Measurements from ENCODE around the gene TBCE. TPM values are rescaled to one million over a fixed set of nuclear protein-coding genes. Genes with fewer than 3 reads are reported as not detected.
A peak's percentile ranks its signal among the peaks of the same experiment; 100 is the strongest.

The TBCE gene
- total RNA-seq, 1 experiment from 2014 or later, result 41.6 TPM

DNA sequence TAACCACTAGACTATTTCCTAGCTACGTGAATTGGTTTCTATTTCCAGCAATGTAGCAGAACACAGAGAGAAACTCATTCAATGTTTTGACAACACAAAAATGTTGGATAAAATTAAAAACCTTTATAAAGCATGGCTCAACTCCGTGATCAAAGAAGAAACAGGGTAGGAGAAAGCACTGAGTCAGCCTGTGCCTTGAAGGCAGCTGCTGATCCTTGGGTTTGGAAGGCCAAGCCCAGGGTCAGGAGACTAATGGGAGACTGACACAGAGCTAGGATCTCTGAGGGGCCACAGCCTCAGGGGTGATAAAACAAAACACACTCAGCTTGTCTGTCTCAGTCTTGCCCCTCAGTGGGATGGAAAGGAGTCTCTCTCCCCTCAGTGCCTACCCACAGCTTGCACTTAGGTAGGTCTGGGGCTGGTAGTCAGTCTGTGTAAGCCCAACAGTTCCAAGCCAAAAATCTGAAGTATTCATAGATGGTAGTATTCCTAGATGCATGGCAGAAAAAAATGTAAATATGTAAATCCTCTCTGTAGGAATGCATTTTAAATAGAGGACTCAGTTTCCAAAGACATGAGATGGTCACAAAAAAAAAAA is 83.8 kb downstream of the TBCE start:
- Histone ChIP-seq H3K18ac (ENCODE audit: insufficient read length, low read depth, low read length) (no peak overlapping the region), H2BK5ac (ENCODE audit: insufficient read length, low read length) (no peak overlapping the region), H3K56ac (ENCODE audit: insufficient read length, low read depth, low read length) (no peak overlapping the region), H4K20me1 (ENCODE audit: control insufficient read depth, insufficient read depth, insufficient read length) (no peaks in the 10 kb centered on the region), H3K27ac (ENCODE audit: insufficient read length, low read depth, low read length) (no peak overlapping the region), H3K4ac (ENCODE audit: low read depth, low read length) (no peak overlapping the region), H4K91ac (ENCODE audit: insufficient read length, low read depth, low read length) (no peak overlapping the region), H2BK15ac (ENCODE audit: low read depth, low read length) (no peak overlapping the region), H3K14ac (ENCODE audit: insufficient read depth, low read length) (no peak overlapping the region), H3K9ac (ENCODE audit: extremely low read depth, insufficient read length, low read length) (no peak overlapping the region), H3K27me3 (ENCODE audit: insufficient read depth, low read length) (no peaks in the 10 kb centered on the region), H3K79me2 (ENCODE audit: insufficient read depth, low read length) (no peaks in the 10 kb centered on the region), H2BK12ac (ENCODE audit: insufficient read length, low read depth, low read length) (no peak overlapping the region), H4K5ac (ENCODE audit: insufficient read length, low read depth, low read length) (no peak overlapping the region), H3K79me1 (ENCODE audit: insufficient read depth, low read depth, low read length, poor library complexity, severe bottlenecking) (no peaks in the 10 kb centered on the region), H3T11ph (ENCODE audit: low read length) (no peak overlapping the region), H2BK120ac (ENCODE audit: low read depth, low read length, poor library complexity, severe bottlenecking) (no peak overlapping the region), H3K23me2 (ENCODE audit: insufficient read length, low read depth, low read length, poor library complexity, severe bottlenecking) (no peaks in the 10 kb centered on the region), H2AK5ac (ENCODE audit: insufficient read length, low read length) (no peak overlapping the region), H3K23ac (ENCODE audit: insufficient read length, low read depth, low read length) (no peak overlapping the region), H4K8ac (replicated peaks; ENCODE audit: insufficient read length, low read depth, low read length) (no peak overlapping the region), H3K4me2 (ENCODE audit: insufficient read depth, insufficient read length, low read length) (no peak overlapping the region), H3K9me3 (ENCODE audit: control insufficient read depth, low read depth, low read length) (no peaks in the 10 kb centered on the region), H3K4me1 (ENCODE audit: insufficient read depth, low read length) (no peaks in the 10 kb centered on the region), H2BK20ac (ENCODE audit: low read depth, low read length, poor library complexity, severe bottlenecking) (no peak overlapping the region), H2AFZ (ENCODE audit: low read length) (no peak overlapping the region)
- no peak overlapping the region; a peak in 1 of 5 replicates for H3K4me3 Mint-ChIP-seq
- H3K9me3 Mint-ChIP-seq, result no peaks in the 10 kb centered on the region
- no peaks in the 10 kb centered on the region for H3K27me3 Mint-ChIP-seq (ENCODE audit: low read depth)
- peaks cover 14 to 82% (median 39%) of the 10 kb centered on the region in 3 experiments; a peak in 6 of 7 replicates for H3K36me3 Mint-ChIP-seq (ENCODE audit: insufficient read depth in 1 of 3, low read depth in 3 of 3)
- DNase-seq, result no peak
- WGBS (ENCODE audit: extremely low coverage, insufficient read length, low lambda C conversion rate), result no CpG with 5 or more reads among the region's 2 CpGs
- no peaks in the 10 kb centered on the region; a peak in 1 of 4 replicates for H3K4me1 Mint-ChIP-seq
- TF ChIP-seq CTCF (conservative IDR thresholded peaks at IDR 0.05), result no peak
- H3K27ac Mint-ChIP-seq, result peak overlapping the region in 2 of 3 experiments; percentile 61 to 67; a peak in 4 of 7 replicates
